Measurements from ENCODE around the gene ADAM10. TPM values are rescaled to one million over a fixed set of nuclear protein-coding genes. Genes with fewer than 3 reads are reported as not detected.

Gene ADAM10
- total and polyA plus RNA-seq, 2 of the 8 experiments (the other 6 are each of a cell fraction or from before 2014, with no cell fraction given): 46.5 to 163 TPM

DNA sequence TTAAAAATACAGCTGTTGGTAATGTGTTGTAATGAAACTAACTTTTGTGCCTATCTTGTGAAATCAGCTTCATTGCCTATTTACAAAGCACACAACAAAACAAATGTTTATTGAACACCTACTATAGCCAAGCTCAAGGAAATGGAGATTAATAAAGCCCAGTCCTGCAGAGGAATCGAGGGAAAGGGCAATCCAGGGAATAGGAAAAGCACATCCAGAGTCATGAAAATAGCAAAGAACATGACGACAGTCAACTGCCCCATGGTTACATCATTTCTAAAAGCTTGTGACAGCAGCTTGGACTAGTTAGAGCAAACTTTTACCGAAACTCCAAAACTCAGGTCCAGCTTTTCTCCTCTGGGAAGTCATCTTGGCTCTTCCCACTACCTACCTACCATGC, 160.5 kb downstream of the ADAM10 start:
- Histone ChIP-seq H3K9ac (replicated peaks in 1 of 4; ENCODE audit: extremely low read depth in 1 of 4, low read depth in 3 of 4, low read length in 3 of 4) (no peak overlapping the region), H3K4ac (replicated peaks; ENCODE audit: insufficient read length, low read depth, low read length) (no peak overlapping the region), H3K27ac (ENCODE audit: low read depth, low read length) (no peak overlapping the region)
- TF ChIP-seq, protein P1, sequence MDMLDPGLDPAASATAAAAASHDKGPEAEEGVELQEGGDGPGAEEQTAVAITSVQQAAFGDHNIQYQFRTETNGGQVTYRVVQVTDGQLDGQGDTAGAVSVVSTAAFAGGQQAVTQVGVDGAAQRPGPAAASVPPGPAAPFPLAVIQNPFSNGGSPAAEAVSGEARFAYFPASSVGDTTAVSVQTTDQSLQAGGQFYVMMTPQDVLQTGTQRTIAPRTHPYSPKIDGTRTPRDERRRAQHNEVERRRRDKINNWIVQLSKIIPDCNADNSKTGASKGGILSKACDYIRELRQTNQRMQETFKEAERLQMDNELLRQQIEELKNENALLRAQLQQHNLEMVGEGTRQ (IDR thresholded peaks at IDR 0.05; ENCODE audit: low read length): no peak
- TF ChIP-seq TCF12 (IDR thresholded peaks at IDR 0.05; ENCODE audit: low read depth, low read length) (no peak), NANOG (IDR thresholded peaks at IDR 0.05; ENCODE audit: insufficient read depth, low read depth, low read length, poor library complexity, severe bottlenecking) (no peak), ZNF274 (IDR thresholded peaks at IDR 0.05; ENCODE audit: borderline replicate concordance, extremely low read depth, low read length) (no peak), SP4 (IDR thresholded peaks at IDR 0.05; ENCODE audit: low read length) (no peak), BACH1 (IDR thresholded peaks at IDR 0.05; ENCODE audit: low read length) (no peak), GABPA (IDR thresholded peaks at IDR 0.05; ENCODE audit: borderline replicate concordance, insufficient read depth, low read length) (no peak), TEAD4 (IDR thresholded peaks at IDR 0.05; ENCODE audit: low read depth, low read length) (no peak), RFX5 (IDR thresholded peaks at IDR 0.05; ENCODE audit: borderline replicate concordance, low read depth, low read length) (no peak), EGR1 (IDR thresholded peaks at IDR 0.05; ENCODE audit: borderline replicate concordance, low read depth, low read length) (no peak), HDAC6 (IDR thresholded peaks at IDR 0.05; ENCODE audit: low read depth, low read length) (no peak), EP300 (IDR thresholded peaks at IDR 0.05; ENCODE audit: borderline replicate concordance in 1 of 2, low read depth in 2 of 2, low read length in 2 of 2) (no peak)
- TF ChIP-seq, protein P2, sequence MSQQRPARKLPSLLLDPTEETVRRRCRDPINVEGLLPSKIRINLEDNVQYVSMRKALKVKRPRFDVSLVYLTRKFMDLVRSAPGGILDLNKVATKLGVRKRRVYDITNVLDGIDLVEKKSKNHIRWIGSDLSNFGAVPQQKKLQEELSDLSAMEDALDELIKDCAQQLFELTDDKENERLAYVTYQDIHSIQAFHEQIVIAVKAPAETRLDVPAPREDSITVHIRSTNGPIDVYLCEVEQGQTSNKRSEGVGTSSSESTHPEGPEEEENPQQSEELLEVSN (IDR thresholded peaks at IDR 0.05): no peak

More for the DNA sequence above, 160.5 kb downstream of the ADAM10 start:
- no peaks in the 10 kb centered on the region for H4K20me1 ChIP-seq (replicated peaks in 1 of 2; ENCODE audit: control insufficient read depth in 1 of 2, insufficient read depth in 2 of 2, low read length in 2 of 2)
- FAIRE-seq (no peak), DNase-seq (ENCODE audit: low read depth in 1 of 2, low spot score in 2 of 2) (no peak)
- H4K91ac ChIP-seq (replicated peaks; ENCODE audit: insufficient read length, low read length): no peak overlapping the region
- ChIA-PET POLR2A (ENCODE audit: partially characterized antibody) (interaction anchor here (0.6 kb wide), 1 partner anchor 22 kb away, joined by 3 read pairs; no protein-coding TSS in a partner anchor), CTCF (ENCODE audit: partially characterized antibody) (interaction anchor here (0.6 to 2.7 kb wide), 8 partner anchors 8 to 865 kb away, joined by 3 to 8 read pairs (median 4); no protein-coding TSS in a partner anchor)
- no peaks in the 10 kb centered on the region; the same call in 1 of the 2 replicates for H3K23me2 ChIP-seq (ENCODE audit: low read depth, low read length)
- H2BK120ac ChIP-seq (replicated peaks; ENCODE audit: low read depth, low read length): no peak overlapping the region
- no peak overlapping the region for H3K4me3 ChIP-seq (ENCODE audit: extremely low read depth in 1 of 4, insufficient read depth in 2 of 4, low read depth in 3 of 4, low read length in 4 of 4)
- H3K18ac ChIP-seq (ENCODE audit: extremely low read depth, low read length): no peak overlapping the region
- no peak overlapping the region for H3K23ac ChIP-seq (ENCODE audit: insufficient read length)
- no peaks in the 10 kb centered on the region for H3K4me1 ChIP-seq (replicated peaks in 1 of 4; ENCODE audit: control insufficient read depth in 3 of 4, insufficient read depth in 4 of 4, low read length in 3 of 4)
- no peak overlapping the region for H2BK12ac ChIP-seq (ENCODE audit: low read depth, low read length)
- H2BK20ac ChIP-seq (ENCODE audit: low read length): no peak overlapping the region
- WGBS, 2 experiments (ENCODE audit: extremely low coverage in 1 of 2, insufficient coverage in 1 of 2, insufficient read length in 1 of 2, insufficient replicate concordance in 2 of 2, low coverage in 1 of 2, low lambda C conversion rate in 2 of 2, missing lambda C conversion rate in 1 of 2): 96% methylated on average over 3 of the region's 3 CpGs; no CpG with 5 or more reads in 1 of the 2 experiments
- H2BK5ac ChIP-seq (ENCODE audit: low read depth, low read length): no peak overlapping the region
- H4K8ac ChIP-seq (ENCODE audit: extremely low read depth, insufficient read depth, low read length): no peak overlapping the region
- H3K14ac ChIP-seq (ENCODE audit: insufficient read length): no peak overlapping the region
- no peaks in the 10 kb centered on the region for H3K9me3 ChIP-seq (ENCODE audit: insufficient read depth in 2 of 2, low read depth in 1 of 2, low read length in 1 of 2)
- no peak overlapping the region for H3K4me2 ChIP-seq (ENCODE audit: insufficient read depth in 1 of 2, low read depth in 2 of 2, low read length in 2 of 2)
- no peak overlapping the region for H4K5ac ChIP-seq (ENCODE audit: insufficient read length, low read depth, low read length)
- no peaks in the 10 kb centered on the region for H3K36me3 ChIP-seq (ENCODE audit: control insufficient read depth in 2 of 4, insufficient read depth in 4 of 4, low read length in 3 of 4)
- H2AK5ac ChIP-seq (ENCODE audit: low read depth, low read length): no peak overlapping the region
- H3K27me3 ChIP-seq (replicated peaks in 1 of 4; ENCODE audit: control insufficient read depth in 3 of 4, extremely low read depth in 1 of 4, insufficient read depth in 3 of 4, low read length in 3 of 4): no peaks in the 10 kb centered on the region; a peak in 1 of 7 replicates
- H3K79me2 ChIP-seq (ENCODE audit: control insufficient read depth in 1 of 2, insufficient read depth in 2 of 2, low read length in 2 of 2): no peaks in the 10 kb centered on the region
- no peak overlapping the region for H2AFZ ChIP-seq (ENCODE audit: low read length)
- H2BK15ac ChIP-seq (ENCODE audit: low read length): no peak overlapping the region
- no peak overlapping the region for H3K56ac ChIP-seq (replicated peaks; ENCODE audit: insufficient read length, low read depth, low read length)
- no peaks in the 10 kb centered on the region for H3K79me1 ChIP-seq (ENCODE audit: low read depth, low read length)

All from H1 (cell line).